HepG2 (cell line): ENCODE measurements around the gene RPS6KB2. TPM values are rescaled to one million over a fixed set of nuclear protein-coding genes. Genes with fewer than 3 reads are reported as not detected.
A peak's percentile ranks its signal among the peaks of the same experiment; 100 is the strongest.

Experiments
- ATAC-seq: fragments of 200-7000 bp; cut with Tn5 transposase; 3 replicates; pipeline ENCODE4 v1.9.1; 2020; ENCODE audit warnings: mild to moderate bottlenecking, moderate library complexity
- BruUV-seq: library from RNA; stranded (reverse); fragments of 400-500 nt; replicated peaks from 2 replicates; lab custom pipeline; 2021; lab: Mats Ljungman, UMichigan
- CTCF ChIA-PET: fragments of 300-600 bp; formaldehyde crosslinking; extraction: SDS; loops from one replicate; lab custom pipeline; 2021; ENCODE audit warnings: low total read pairs, inconsistent platforms, low intra/inter-chr PET ratio; lab: Yijun Ruan, JAX
- POLR2A ChIA-PET: fragments of 350-600 bp; sonication (Branson Sonifier 250); formaldehyde crosslinking; loops from one replicate; lab custom pipeline; 2020; ENCODE audit warnings: antibody characterized with exemption, inconsistent platforms; lab: Yijun Ruan, JAX
- DNase-seq: peaks from one replicate; pipeline ENCODE4 v3.0.0-alpha.2; 2015; ENCODE audit warnings: low spot score
- FAIRE-seq: peaks from 3 replicates; lab custom pipeline; 2011; peaks lifted over from hg19 to GRCh38; lab: Jason Lieb, UNC
- H2AFZ ChIP-seq: one replicate; pipeline ENCODE4 v1.6.1; 2011; ENCODE audit warnings: low read length, inconsistent platforms
- H3K27ac ChIP-seq: fragments of 300-600 bp; 3 replicates; pipeline ENCODE4 v1.8.0; 2011; ENCODE audit warnings: mixed run types, mild to moderate bottlenecking, mixed read lengths, low read length, inconsistent platforms; ENCODE audit not compliant: insufficient read depth; ENCODE audit errors: extremely low read length
- H3K27me3 ChIP-seq, 2 experiments: fragments of 200-600 bp in 1 of 2; 2 replicates in 1 of 2; 3 replicates in 1 of 2; pipeline versions ENCODE4 v1.6.0 to v1.8.0; 2011; ENCODE audit warnings: low read length in 2 of 2, mild to moderate bottlenecking in 2 of 2, moderate library complexity in 2 of 2, inconsistent platforms in 1 of 2; ENCODE audit not compliant: insufficient read depth in 2 of 2, control insufficient read depth in 1 of 2
- H3K36me3 ChIP-seq, 2 experiments: fragments of 200-600 bp in 1 of 2; replicated peaks in 1 of 2; 2 replicates in 1 of 2; 3 replicates in 1 of 2; pipeline versions ENCODE4 v1.5.1 to v1.8.0; 2011; ENCODE audit warnings: low read length in 2 of 2, inconsistent platforms in 1 of 2; ENCODE audit not compliant: insufficient read depth in 2 of 2, control insufficient read depth in 1 of 2
- H3K4me1 ChIP-seq: 2 replicates; pipeline ENCODE4 v1.5.1; 2012; ENCODE audit warnings: low read length, inconsistent platforms; ENCODE audit not compliant: insufficient read depth
- H3K4me2 ChIP-seq: 2 replicates; pipeline ENCODE4 v1.6.0; 2011; ENCODE audit warnings: low read depth, low read length, inconsistent platforms
- H3K4me3 ChIP-seq, 3 experiments: fragments of 200-600 bp in 1 of 3; sonication (generic), shearing (Covaris generic) in 1 of 3; replicated peaks in 1 of 3; 2 replicates each; pipeline ENCODE4 v1.5.1; 2011 to 2016; ENCODE audit warnings: low read length in 3 of 3, inconsistent platforms in 2 of 3, low read depth in 2 of 3, mild to moderate bottlenecking in 2 of 3, control low read depth in 1 of 3, mixed read lengths in 1 of 3; ENCODE audit not compliant: insufficient read depth in 1 of 3
- H3K79me2 ChIP-seq: one replicate; pipeline ENCODE4 v1.6.1; 2011; ENCODE audit warnings: low read length, inconsistent platforms; ENCODE audit not compliant: insufficient read depth
- H3K9ac ChIP-seq: 2 replicates; pipeline ENCODE4 v1.6.0; 2011; ENCODE audit warnings: mild to moderate bottlenecking, low read depth, low read length, inconsistent platforms; ENCODE audit not compliant: insufficient read depth
- H3K9me3 ChIP-seq: 2 replicates; pipeline ENCODE4 v1.5.1; 2012; ENCODE audit warnings: mild to moderate bottlenecking, low read length
- H4K20me1 ChIP-seq: 2 replicates; pipeline ENCODE4 v1.6.0; 2011; ENCODE audit warnings: inconsistent platforms, mild to moderate bottlenecking, low read length, moderate library complexity; ENCODE audit not compliant: insufficient read depth
- AGO2 ChIP-seq: fragments of 200-400 bp; formaldehyde crosslinking; optimal IDR thresholded peaks from 2 replicates; pipeline ENCODE3; 2017; ENCODE audit warnings: mild to moderate bottlenecking, low read depth, low read length, moderate library complexity
- ATAD3A ChIP-seq: sonication (generic); formaldehyde crosslinking; IDR thresholded peaks from 2 replicates; pipeline ENCODE4 v1.4.0; 2020; ENCODE audit warnings: missing genetic modification reagents
- NFRKB ChIP-seq: fragments of 450-650 bp; IDR thresholded peaks from 2 replicates; pipeline ENCODE4 v1.6.1; 2017
- PHF5A ChIP-seq: IDR thresholded peaks from one replicate; pipeline ENCODE4 v1.6.1; 2018; ENCODE audit warnings: low read depth, missing genetic modification reagents; ENCODE audit not compliant: unreplicated experiment
- RBM22 ChIP-seq: fragments of 200-400 bp; formaldehyde crosslinking; optimal IDR thresholded peaks from 2 replicates; pipeline ENCODE3; 2017; ENCODE audit warnings: mild to moderate bottlenecking, low read length, moderate library complexity
- SMARCC2 ChIP-seq: fragments of 450-650 bp; IDR thresholded peaks from 2 replicates; pipeline ENCODE4 v1.6.1; 2017; ENCODE audit warnings: antibody characterized with exemption, mild to moderate bottlenecking
- ZMYM3 ChIP-seq: sonication (generic); formaldehyde crosslinking; IDR thresholded peaks from 2 replicates; pipeline ENCODE4 v1.5.1; 2020; ENCODE audit warnings: mild to moderate bottlenecking, missing genetic modification reagents
- ZNF451 ChIP-seq: sonication (generic); formaldehyde crosslinking; IDR thresholded peaks from 2 replicates; pipeline ENCODE4 v1.5.0; 2020; ENCODE audit warnings: mild to moderate bottlenecking, missing genetic modification reagents
- ZNF576 ChIP-seq: sonication (generic); formaldehyde crosslinking; IDR thresholded peaks from 2 replicates; pipeline ENCODE4 v1.4.0; 2020; ENCODE audit warnings: mild to moderate bottlenecking, missing genetic modification reagents
- WGBS: methylation state at CpG from one replicate; pipeline ENCODE4 v1.1.6; 2017; ENCODE audit warnings: low lambda C conversion rate; 5-methylcytosine and 5-hydroxymethylcytosine counted together
- in situ Hi-C: cut with HindIII; loops from 2 replicates; pipeline ENCODE4 v1.10.0; 2017; ENCODE audit warnings: low pct_unique_long_range_greater_than_20kb; ENCODE audit not compliant: extremely low pct_ligation_motif_present
- intact Hi-C: fragments of 100-400 bp; cut with micrococcal nuclease; formaldehyde crosslinking; loops from one replicate; pipeline ENCODE4 v1.10.0; 2022; ENCODE audit not compliant: unreplicated experiment
- polyA plus RNA-seq, 8 experiments: library from polyadenylated mRNA; depleted of rRNA in 3 of 8; stranded (reverse) in 7 of 8; unstranded in 1 of 8; fragments of >200 nt; fragmentation: Illumina TruSeq in 4 of 8; extraction: Trizol in 4 of 8; gene quantifications; 2 replicates each; pipeline versions ENCODE4 v1.2.1 to v1.2.3, GENCODE V29; 2011 to 2016; ENCODE audit warnings: low read depth in 4 of 8, missing spikeins in 1 of 8, mixed read lengths in 1 of 8; ENCODE audit not compliant: insufficient read depth in 1 of 8
- total RNA-seq, 5 experiments: library from RNA; depleted of rRNA; stranded (reverse); fragments of >200 nt; fragmentation: Illumina TruSeq; extraction: Trizol; gene quantifications; 2 replicates each; pipeline ENCODE4 v1.2.3, GENCODE V29; 2016; ENCODE audit warnings: low read depth in 1 of 5

The RPS6KB2 gene
- total and polyA plus RNA-seq, 2 of the 13 experiments (the other 11 are each of a cell fraction or from before 2014, with no cell fraction given): 52.9 to 54.8 TPM

GRCh38 chr11:67396587-67397389 is 31.5 kb upstream of the RPS6KB2 start:
- H3K27ac ChIP-seq: no peak overlapping the region
- no peak overlapping the region for H2AFZ ChIP-seq
- H3K27me3 ChIP-seq: no peaks in the 10 kb centered on the region
- ChIA-PET CTCF (no interaction called here), POLR2A (no interaction called here)
- H3K36me3 ChIP-seq: peaks cover 19 to 27% of the 10 kb centered on the region in 2 experiments; a peak in 4 of 5 replicates
- peaks cover 26% of the 10 kb centered on the region for H3K4me1 ChIP-seq
- TF ChIP-seq ATAD3A (CRISPR knock-in tag): no peak
- peak; percentile 63 for TF ChIP-seq RBM22
- no peak overlapping the region for H3K4me3 ChIP-seq
- no peak for FAIRE-seq
- no peak for DNase-seq
- peaks cover 3% of the 10 kb centered on the region; the same call in 1 of the 2 replicates for H4K20me1 ChIP-seq
- no peak overlapping the region for H3K4me2 ChIP-seq
- no peak for ATAC-seq
- in situ Hi-C loops: no loop called here
- H3K79me2 ChIP-seq: peaks cover 20% of the 10 kb centered on the region
- H3K9me3 ChIP-seq: no peaks in the 10 kb centered on the region
- intact Hi-C loops: no loop called here
- no peak overlapping the region for H3K9ac ChIP-seq
- no TSS peak for BruUV-seq
- 98% methylated on average over 12 of the region's 13 CpGs for WGBS

- ATAC-seq (no peak), FAIRE-seq (no peak), DNase-seq (no peak)
- no TSS peak for BruUV-seq
- H3K36me3 ChIP-seq: peaks cover 19 to 27% of the 10 kb centered on the region in 2 experiments; a peak in 4 of 5 replicates
- ChIA-PET POLR2A (interaction anchor here (1.6 kb wide), 1 partner anchor 23 kb away, joined by 6 read pairs; no protein-coding TSS in a partner anchor), CTCF (no interaction called here)
- peaks cover 3% of the 10 kb centered on the region; the same call in 1 of the 2 replicates for H4K20me1 ChIP-seq
- WGBS: 98% methylated on average over 5 of the region's 6 CpGs
- no peaks in the 10 kb centered on the region for H3K9me3 ChIP-seq
- H3K9ac ChIP-seq: no peak overlapping the region
- intact Hi-C loops: no loop called here
- no peak overlapping the region for H3K4me2 ChIP-seq
- no peak overlapping the region for H3K4me3 ChIP-seq
- no peak overlapping the region for H3K27ac ChIP-seq
- H3K79me2 ChIP-seq: peaks cover 16% of the 10 kb centered on the region
- H3K27me3 ChIP-seq: no peaks in the 10 kb centered on the region
- no peak overlapping the region for H2AFZ ChIP-seq
- H3K4me1 ChIP-seq: peaks cover 30% of the 10 kb centered on the region
- TF ChIP-seq NFRKB: no peak
- no peak for TF ChIP-seq PHF5A (CRISPR knock-in tag)
- peak; percentile 20 for TF ChIP-seq AGO2
- TF ChIP-seq ZMYM3 (CRISPR knock-in tag): no peak
- TF ChIP-seq ZNF576: no peak
- no peak for TF ChIP-seq ZNF451 (CRISPR knock-in tag)
- TF ChIP-seq SMARCC2: no peak
- in situ Hi-C loops: no loop called here
Observed at GRCh38 chr11:67397536-67397935, 30.8 kb upstream of the RPS6KB2 start.
